WERI-Rb-1 (cell line): Measurements from ENCODE around the gene DDIT4L.

Experiments
- DNase-seq: peaks from one replicate; pipeline ENCODE4 v3.0.0-alpha.2; 2020
- H3K27ac ChIP-seq: fragments of 250-450 bp; sonication (Bioruptor Pico); 2 replicates; pipeline ENCODE4 v1.5.1; 2020; ENCODE audit warnings: mild to moderate bottlenecking, moderate library complexity
- H3K27me3 ChIP-seq: fragments of 250-450 bp; sonication (Bioruptor Pico); 2 replicates; pipeline ENCODE4 v1.5.1; 2021; ENCODE audit warnings: mild to moderate bottlenecking, low read depth, moderate library complexity; ENCODE audit not compliant: insufficient read depth, severe bottlenecking
- H3K36me3 ChIP-seq: fragments of 250-450 bp; sonication (Bioruptor Pico); 2 replicates; pipeline ENCODE4 v1.5.1; 2020; ENCODE audit warnings: mild to moderate bottlenecking, moderate library complexity
- H3K4me3 ChIP-seq: 2 replicates; pipeline ENCODE4 v1.5.1; 2011; ENCODE audit warnings: low read depth, mild to moderate bottlenecking, control low read depth, low read length
- H3K9me3 ChIP-seq: fragments of 250-450 bp; sonication (Bioruptor Pico); 2 replicates; pipeline ENCODE4 v1.5.1; 2021; ENCODE audit warnings: mild to moderate bottlenecking, moderate library complexity; ENCODE audit not compliant: severe bottlenecking
- CTCF ChIP-seq: IDR thresholded peaks from 2 replicates; pipeline ENCODE4 v1.5.1; 2011; ENCODE audit warnings: low read depth, mild to moderate bottlenecking, control low read depth, inconsistent platforms, low read length

DDIT4L gene

GRCh38 chr4:100184787-100185186, 5.5 kb downstream of the DDIT4L start:
- no peak for TF ChIP-seq CTCF
- Histone ChIP-seq H3K27me3 (no peaks in the 10 kb centered on the region), H3K27ac (no peak overlapping the region), H3K9me3 (no peaks in the 10 kb centered on the region), H3K36me3 (no peaks in the 10 kb centered on the region), H3K4me3 (no peak overlapping the region)
- no peak for DNase-seq

- Histone ChIP-seq H3K4me3 (no peak overlapping the region), H3K27ac (no peak overlapping the region), H3K27me3 (no peaks in the 10 kb centered on the region), H3K9me3 (no peaks in the 10 kb centered on the region), H3K36me3 (no peaks in the 10 kb centered on the region)
- DNase-seq: no peak
- TF ChIP-seq CTCF: no peak
Observed at GRCh38 chr4:100177855-100178254, 12.4 kb downstream of the DDIT4L start.

GRCh38 chr4:100177126-100177525, 13.1 kb downstream of the DDIT4L start:
- no peak for TF ChIP-seq CTCF
- Histone ChIP-seq H3K27ac (no peak overlapping the region), H3K4me3 (no peak overlapping the region), H3K36me3 (no peaks in the 10 kb centered on the region), H3K9me3 (no peaks in the 10 kb centered on the region), H3K27me3 (no peaks in the 10 kb centered on the region)
- DNase-seq: no peak

GRCh38 chr4:100175858-100176257, 14.4 kb downstream of the DDIT4L start:
- Histone ChIP-seq H3K27ac (no peak overlapping the region), H3K4me3 (no peak overlapping the region), H3K36me3 (no peaks in the 10 kb centered on the region), H3K27me3 (no peaks in the 10 kb centered on the region), H3K9me3 (no peaks in the 10 kb centered on the region)
- no peak for DNase-seq
- TF ChIP-seq CTCF: no peak

- Histone ChIP-seq H3K4me3 (no peak overlapping the region), H3K9me3 (no peaks in the 10 kb centered on the region), H3K27ac (no peak overlapping the region), H3K36me3 (no peaks in the 10 kb centered on the region), H3K27me3 (no peaks in the 10 kb centered on the region)
- TF ChIP-seq CTCF: no peak
- no peak for DNase-seq
Observed at GRCh38 chr4:100174985-100175383, 15.3 kb downstream of the DDIT4L start.

- no peak overlapping the region for H3K27ac ChIP-seq
- no peak for DNase-seq
- TF ChIP-seq CTCF: no peak
- no peaks in the 10 kb centered on the region for H3K27me3 ChIP-seq
- H3K36me3 ChIP-seq: no peaks in the 10 kb centered on the region
- no peaks in the 10 kb centered on the region for H3K9me3 ChIP-seq
- H3K4me3 ChIP-seq: no peak overlapping the region
Observed at GRCh38 chr4:100170986-100171385, 19.3 kb downstream of the DDIT4L start.
